Aorta (tissue), 5 donors: Measurements from ENCODE around the gene LDLRAD4. TPM values are rescaled to one million over a fixed set of nuclear protein-coding genes. Genes with fewer than 3 reads are reported as not detected.

Experiments
- ATAC-seq: fragments of 200-7000 bp; cut with Tn5 transposase; one replicate; pipeline ENCODE4 v1.9.1; 2022; ENCODE audit warnings: moderate library complexity; ENCODE audit not compliant: low FRiP score
- DNase-seq, 2 donors: peaks; one replicate each; pipeline ENCODE4 v3.0.0-alpha.2; 2020
- H3K27ac ChIP-seq, 2 donors: one replicate each; pipeline ENCODE4 v1.5.1; 2013; ENCODE audit warnings: low read length in 2 of 2, mild to moderate bottlenecking in 2 of 2, moderate library complexity in 2 of 2, control low read depth in 1 of 2, inconsistent platforms in 1 of 2, low read depth in 1 of 2
- H3K27me3 ChIP-seq, 2 donors: one replicate each; pipeline ENCODE4 v1.6.1; 2013; ENCODE audit warnings: control low read depth in 1 of 2, low read length in 1 of 2, mild to moderate bottlenecking in 1 of 2, moderate library complexity in 1 of 2; ENCODE audit not compliant: insufficient read depth in 2 of 2, control insufficient read depth in 1 of 2
- H3K36me3 ChIP-seq, 2 donors: one replicate each; pipeline ENCODE4 v1.6.1; 2013; ENCODE audit warnings: control low read depth in 1 of 2, low read length in 1 of 2, mild to moderate bottlenecking in 1 of 2; ENCODE audit not compliant: insufficient read depth in 2 of 2, control insufficient read depth in 1 of 2
- H3K4me1 ChIP-seq, 2 donors: one replicate each; pipeline ENCODE4 v1.6.1; 2013; ENCODE audit warnings: low read length in 2 of 2, control low read depth in 1 of 2, mild to moderate bottlenecking in 1 of 2, moderate library complexity in 1 of 2; ENCODE audit not compliant: insufficient read depth in 2 of 2, control insufficient read depth in 1 of 2
- H3K4me3 ChIP-seq, 2 donors: one replicate each; pipeline ENCODE4 v1.5.1; 2013; ENCODE audit warnings: low read length in 2 of 2, control low read depth in 1 of 2, mild to moderate bottlenecking in 1 of 2
- H3K9me3 ChIP-seq: one replicate; pipeline ENCODE4 v1.6.1; 2013; ENCODE audit warnings: mild to moderate bottlenecking, low read length; ENCODE audit not compliant: control insufficient read depth
- WGBS, 2 donors: extraction: QIAGEN DNeasy Blood & Tissue Kit; methylation state at CpG; one replicate each; pipeline ENCODE4 v1.1.7; 2013; 5-methylcytosine and 5-hydroxymethylcytosine counted together
- intact Hi-C, 2 donors: fragments of 100-400 bp; cut with DNase I; formaldehyde crosslinking; loops; one replicate each; pipeline versions ENCODE4 v1.14.2 to v1.15.0; 2022
- polyA plus RNA-seq, 2 donors: library from polyadenylated mRNA; stranded (reverse); fragments of 200-250 nt; gene quantifications; one replicate each; pipeline ENCODE4 v1.2.3, GENCODE V29; 2013
- total RNA-seq, 2 donors: library from RNA; stranded (reverse); fragmentation: NEBNext Ultra II Directional; extraction: Animal tissue kit (Norgen Biotek cat#: 25700); gene quantifications; one replicate each; pipeline ENCODE4 v1.2.1, GENCODE V29; 2021
- donor health status: healthy with polysubstance abuse.
- donor health status: Bipolar disorder and iron deficiency.
- donor health status: DM: no; HTN: no; CAD: no.
- donor health status: DM: no; HTN: no; CAD: no.
- donor health status: DM: yes; HTN: yes; CAD: no.

Gene LDLRAD4
- total and polyA plus RNA-seq, 4 donors, result 7.0 to 112 (median 36.9) TPM

DNA sequence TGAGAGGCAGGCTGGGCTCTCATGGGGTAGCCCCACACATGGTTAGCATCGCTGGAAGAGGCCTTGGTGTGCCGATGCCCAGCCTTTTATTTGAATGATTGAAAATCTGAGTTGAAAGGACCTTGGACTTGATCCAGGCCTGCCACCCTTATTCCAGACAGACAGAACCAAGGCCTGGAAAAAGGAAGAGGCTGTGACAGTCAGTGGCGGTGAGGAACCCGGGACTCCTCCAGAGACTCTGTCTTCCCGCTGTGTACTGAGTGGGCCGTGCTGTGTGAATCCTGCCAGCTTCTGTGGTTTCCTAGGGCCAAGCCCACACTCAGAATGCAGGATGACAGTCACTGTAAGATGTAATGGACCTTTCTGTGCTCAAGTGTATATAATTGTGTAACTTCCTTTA, 218.5 kb downstream of the LDLRAD4 start:
- Histone ChIP-seq H3K4me3 (no peak overlapping the region), H3K27ac (peak overlapping the region; percentile 41 to 62), H3K4me1 (peaks cover 3 to 8% of the 10 kb centered on the region in 2 donors), H3K27me3 (no peaks in the 10 kb centered on the region), H3K36me3 (no peaks in the 10 kb centered on the region), H3K9me3 (no peaks in the 10 kb centered on the region)
- ATAC-seq, result no peak
- intact Hi-C loops, result loop anchor here (5.0 to 10.0 kb wide), 4 partner anchors 65 to 220 kb away; partner anchors contain the start of gene LDLRAD4 (in 1 of the 2)
- 37 to 43% methylated on average over 6 of the region's 6 CpGs for WGBS, 2 donors
- no peak for DNase-seq

DNA sequence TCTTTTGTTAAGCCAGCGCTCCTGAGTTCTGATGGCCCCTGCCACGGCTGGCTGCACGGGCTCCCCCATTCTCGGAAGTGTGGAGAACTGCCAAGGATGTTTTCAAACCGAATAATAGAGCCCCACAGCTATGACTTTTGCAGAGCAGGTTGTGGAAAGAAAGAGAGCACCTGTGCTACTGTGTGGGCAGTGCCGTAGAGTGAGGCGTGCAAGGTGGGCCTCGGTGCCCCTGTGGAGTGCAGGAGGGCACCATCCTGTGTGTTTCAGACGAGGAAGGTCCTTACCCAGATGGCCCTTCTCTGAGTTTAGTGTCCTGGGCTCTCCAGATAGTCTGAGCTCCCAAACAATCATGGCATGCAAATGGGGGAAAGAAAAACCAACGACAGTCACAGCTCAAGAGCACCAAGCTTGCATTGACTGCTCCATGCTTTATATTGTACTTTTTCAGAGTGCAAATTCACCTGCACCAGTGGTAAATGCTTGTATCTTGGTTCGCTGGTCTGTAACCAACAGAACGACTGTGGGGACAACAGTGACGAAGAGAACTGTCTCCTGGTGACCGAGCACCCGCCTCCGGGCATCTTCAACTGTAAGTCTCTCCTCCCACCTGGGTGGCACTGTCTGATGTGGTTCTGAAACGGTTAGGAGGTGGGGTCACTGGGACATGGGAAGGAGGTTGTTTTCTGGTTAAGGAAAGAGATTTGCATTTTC, 219.4 kb downstream of the LDLRAD4 start:
- intact Hi-C loops, result loop anchor here (5.0 to 10.0 kb wide), 4 partner anchors 64 to 221 kb away; partner anchors contain the start of gene LDLRAD4 (in 1 of the 2)
- DNase-seq (no peak), ATAC-seq (no peak)
- Histone ChIP-seq H3K4me1 (peaks cover 3 to 8% of the 10 kb centered on the region in 2 donors), H3K27me3 (no peaks in the 10 kb centered on the region), H3K4me3 (no peak overlapping the region), H3K9me3 (no peaks in the 10 kb centered on the region), H3K27ac (peak overlapping the region in 1 of 2 donors; percentile 74), H3K36me3 (no peaks in the 10 kb centered on the region)
- 85% methylated on average over 17 of the region's 17 CpGs for WGBS, 2 donors

DNA sequence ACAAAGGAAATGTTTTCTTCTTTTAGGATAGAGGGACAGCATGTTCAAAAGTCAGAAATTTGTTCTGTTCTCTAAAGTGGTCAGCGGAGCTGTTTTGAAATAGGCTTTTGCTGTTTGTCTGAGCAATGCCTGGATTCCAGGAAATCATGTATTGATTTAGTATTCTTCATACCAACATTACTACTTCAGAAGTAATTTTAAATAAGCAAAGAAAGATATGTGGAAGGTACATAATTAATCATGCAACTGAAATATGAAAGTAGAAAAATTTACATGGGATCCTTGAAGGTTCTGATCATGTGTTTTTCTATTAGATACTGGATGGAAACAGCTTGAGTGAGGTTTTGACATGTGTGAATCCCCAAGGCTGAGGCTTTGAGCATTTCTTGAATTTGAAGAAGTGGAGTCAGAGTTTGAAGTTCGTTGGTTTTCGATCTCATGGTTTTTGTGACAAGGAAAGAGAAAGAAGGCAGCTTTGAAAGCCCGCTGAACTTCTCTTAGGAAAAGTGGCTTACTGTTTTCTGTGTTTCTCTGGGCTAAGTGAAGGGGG, 220.0 kb downstream of the LDLRAD4 start:
- H3K4me1 ChIP-seq, result peaks cover 3 to 8% of the 10 kb centered on the region in 2 donors
- H3K9me3 ChIP-seq, result no peaks in the 10 kb centered on the region
- no peak overlapping the region for H3K27ac ChIP-seq
- intact Hi-C loops, result loop anchor here (5.0 to 10.0 kb wide), 4 partner anchors 64 to 221 kb away; partner anchors contain the start of gene LDLRAD4 (in 1 of the 2)
- no peaks in the 10 kb centered on the region for H3K27me3 ChIP-seq
- no peaks in the 10 kb centered on the region for H3K36me3 ChIP-seq
- WGBS, 2 donors, result 81 to 86% methylated on average over 4 of the region's 4 CpGs
- ATAC-seq (no peak), DNase-seq (no peak)
- H3K4me3 ChIP-seq, result no peak overlapping the region

DNA sequence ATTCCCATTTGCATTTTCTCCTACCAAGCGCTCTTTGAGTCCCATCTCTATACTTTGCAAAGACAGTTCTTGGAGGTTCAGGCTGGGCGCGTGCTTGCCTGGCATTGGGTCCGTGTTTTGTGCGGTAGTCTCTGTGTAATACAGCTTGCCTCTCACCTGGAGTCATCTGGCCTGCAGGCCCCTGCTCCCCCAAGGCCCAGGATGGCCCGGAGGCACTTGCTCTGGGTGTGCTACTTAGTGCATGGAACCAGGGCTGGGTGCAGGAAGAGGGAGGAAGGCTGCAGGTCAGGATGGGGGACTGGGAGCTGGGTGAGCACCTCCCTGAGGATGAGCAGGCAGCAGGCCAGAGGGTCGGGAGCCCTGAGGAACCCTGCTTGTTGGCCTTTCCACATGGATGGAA, 220.9 kb downstream of the LDLRAD4 start:
- no peak overlapping the region for H3K27ac ChIP-seq

DNA sequence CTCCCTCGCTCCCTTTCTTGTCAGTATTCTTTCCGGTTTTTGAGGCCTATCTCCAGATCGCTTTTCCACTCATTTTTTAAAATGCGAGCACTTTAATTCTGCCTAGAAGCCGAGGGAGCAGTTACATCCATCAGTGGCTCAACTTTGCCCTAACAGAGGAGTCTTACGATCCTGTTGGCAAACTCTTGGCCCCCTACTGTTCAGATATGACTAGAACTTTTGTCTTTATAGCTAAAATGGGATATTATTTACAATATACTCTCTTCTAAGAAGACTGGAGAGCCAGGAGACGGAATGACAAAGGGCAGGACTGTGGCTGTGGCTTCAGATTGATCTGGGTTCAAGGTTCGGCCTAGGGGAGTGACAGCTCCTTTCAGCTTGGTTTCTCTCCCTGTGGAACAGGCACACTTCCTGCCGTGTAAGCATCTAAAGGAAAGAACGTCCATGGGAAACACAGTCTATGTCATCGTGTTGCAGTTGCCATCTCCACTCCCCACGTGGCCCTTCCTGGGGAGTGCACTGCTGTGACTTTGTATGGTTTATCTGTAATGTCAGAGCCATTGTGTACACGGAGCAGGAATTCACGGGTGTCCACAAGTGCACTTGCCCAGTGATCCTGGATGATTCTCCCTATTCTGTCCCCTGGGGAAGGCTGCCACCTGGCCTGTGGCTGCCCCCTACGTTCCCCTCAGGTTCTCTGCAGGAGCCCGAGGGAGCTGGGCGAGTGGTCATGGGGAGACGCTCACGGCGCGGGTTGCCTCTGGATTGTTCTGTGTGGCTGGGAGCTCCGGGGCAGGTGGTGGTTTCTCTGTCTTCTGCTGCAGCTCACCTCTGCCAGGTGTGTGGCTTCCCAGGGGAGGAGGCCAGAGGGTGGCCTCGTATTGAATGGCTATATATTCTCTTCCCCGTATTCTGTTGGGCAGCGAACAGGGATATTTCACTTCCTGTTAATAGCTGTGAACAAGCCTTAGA, 222.0 kb downstream of the LDLRAD4 start:
- Histone ChIP-seq H3K36me3 (no peaks in the 10 kb centered on the region), H3K4me3 (no peak overlapping the region), H3K27me3 (no peaks in the 10 kb centered on the region), H3K27ac (no peak overlapping the region), H3K4me1 (no peaks in the 10 kb centered on the region), H3K9me3 (no peaks in the 10 kb centered on the region)
- intact Hi-C loops, result no loop called here
- 88 to 89% methylated on average over 25 of the region's 25 CpGs for WGBS, 2 donors
- DNase-seq (no peak), ATAC-seq (no peak)

More for the DNA sequence above, 220.9 kb downstream of the LDLRAD4 start:
- Histone ChIP-seq H3K27me3 (no peaks in the 10 kb centered on the region), H3K9me3 (no peaks in the 10 kb centered on the region), H3K36me3 (no peaks in the 10 kb centered on the region), H3K4me1 (peaks cover 3 to 7% of the 10 kb centered on the region in 2 donors), H3K4me3 (no peak overlapping the region)
- intact Hi-C loops, result loop anchor here (5.0 to 10.0 kb wide), 4 partner anchors 63 to 222 kb away; partner anchors contain the start of gene LDLRAD4 (in 1 of the 2)
- 92% methylated on average over 7 of the region's 7 CpGs for WGBS, 2 donors
- no peak for DNase-seq
- no peak for ATAC-seq

DNA sequence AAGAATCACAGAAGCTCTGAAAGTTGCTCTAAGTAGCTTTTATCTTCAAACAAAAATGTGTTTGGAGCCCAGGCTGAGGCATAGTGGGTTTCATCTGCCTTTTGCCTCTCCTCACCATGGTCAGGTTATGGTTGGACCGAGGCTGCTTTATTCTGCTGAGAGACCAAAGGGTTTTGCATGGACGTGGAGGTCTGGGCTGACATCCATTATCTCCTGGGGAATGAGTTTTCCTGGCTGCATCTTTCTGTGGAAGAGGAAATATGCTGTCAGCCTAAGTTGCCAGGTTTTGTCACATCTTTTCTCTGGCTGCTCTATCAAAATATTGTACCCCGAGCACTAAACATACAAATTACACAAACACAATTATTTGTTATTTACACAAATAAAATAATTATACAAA, 223.2 kb downstream of the LDLRAD4 start:
- WGBS, 2 donors, result 72 to 77% methylated on average over 3 of the region's 3 CpGs
- H3K4me1 ChIP-seq, result no peaks in the 10 kb centered on the region
- H3K36me3 ChIP-seq, result no peaks in the 10 kb centered on the region
- intact Hi-C loops, result no loop called here
- no peaks in the 10 kb centered on the region for H3K27me3 ChIP-seq
- ATAC-seq (no peak), DNase-seq (no peak)
- no peaks in the 10 kb centered on the region for H3K9me3 ChIP-seq
- H3K27ac ChIP-seq, result no peak overlapping the region
- no peak overlapping the region for H3K4me3 ChIP-seq

DNA sequence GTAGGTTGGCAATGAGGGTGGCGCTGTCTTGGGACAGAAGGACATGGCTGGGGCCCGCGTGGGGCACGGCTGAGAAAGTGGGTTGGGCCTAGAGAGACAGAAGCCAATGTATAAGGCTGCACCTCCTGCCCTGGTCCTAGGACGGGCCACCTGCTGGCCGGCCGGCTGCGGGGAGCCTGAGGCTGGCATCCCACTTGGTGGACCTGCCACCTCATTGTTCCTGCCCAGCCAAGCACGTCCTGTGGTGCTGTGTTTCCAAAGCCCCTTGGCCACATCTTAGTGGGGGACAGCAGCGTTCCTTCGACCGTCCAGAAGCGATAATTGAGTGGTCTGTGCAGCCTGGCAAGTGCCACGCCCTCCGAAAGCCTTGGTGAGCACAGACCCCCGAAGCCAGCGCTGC, 223.9 kb downstream of the LDLRAD4 start:
- ATAC-seq (no peak), DNase-seq (peak in 1 of 2 donors; percentile 46)
- WGBS, 2 donors, result 95% methylated on average over 17 of the region's 17 CpGs
- H3K9me3 ChIP-seq, result no peaks in the 10 kb centered on the region
- intact Hi-C loops, result no loop called here
- no peaks in the 10 kb centered on the region for H3K36me3 ChIP-seq
- no peaks in the 10 kb centered on the region for H3K4me1 ChIP-seq
- H3K27ac ChIP-seq, result no peak overlapping the region
- H3K27me3 ChIP-seq, result no peaks in the 10 kb centered on the region
- H3K4me3 ChIP-seq, result no peak overlapping the region

DNA sequence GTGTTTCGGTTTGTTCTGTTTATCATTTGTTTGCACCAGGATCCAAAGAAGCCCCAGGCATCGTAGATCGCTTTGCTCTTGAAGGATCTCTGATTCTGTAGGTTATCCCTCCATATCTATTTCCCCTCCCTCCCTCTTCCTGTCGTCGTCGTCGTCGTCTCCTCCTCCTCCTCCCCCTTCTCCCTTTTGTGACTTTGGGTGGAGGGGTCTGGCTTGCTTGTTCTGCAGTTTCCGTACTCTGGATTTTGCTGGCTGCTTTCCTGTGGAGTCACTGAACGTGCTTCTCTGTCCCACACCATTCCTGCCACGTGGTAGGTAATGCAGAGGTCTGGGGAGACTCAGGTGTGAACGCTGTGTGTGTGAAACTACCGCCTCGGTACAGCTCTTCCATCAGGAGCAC, 225.0 kb downstream of the LDLRAD4 start:
- Histone ChIP-seq H3K36me3 (no peaks in the 10 kb centered on the region), H3K27me3 (no peaks in the 10 kb centered on the region), H3K27ac (no peak overlapping the region), H3K4me3 (no peak overlapping the region), H3K9me3 (no peaks in the 10 kb centered on the region), H3K4me1 (no peaks in the 10 kb centered on the region)
- 58 to 66% methylated on average over 14 of the region's 14 CpGs for WGBS, 2 donors
- DNase-seq (no peak), ATAC-seq (no peak)
- intact Hi-C loops, result no loop called here
